Measurements from ENCODE around the gene SOX6. TPM values are rescaled to one million over a fixed set of nuclear protein-coding genes. Genes with fewer than 3 reads are reported as not detected.

SOX6 gene
- total RNA-seq, 1 donor from 2014 or later: 13.2 TPM

DNA sequence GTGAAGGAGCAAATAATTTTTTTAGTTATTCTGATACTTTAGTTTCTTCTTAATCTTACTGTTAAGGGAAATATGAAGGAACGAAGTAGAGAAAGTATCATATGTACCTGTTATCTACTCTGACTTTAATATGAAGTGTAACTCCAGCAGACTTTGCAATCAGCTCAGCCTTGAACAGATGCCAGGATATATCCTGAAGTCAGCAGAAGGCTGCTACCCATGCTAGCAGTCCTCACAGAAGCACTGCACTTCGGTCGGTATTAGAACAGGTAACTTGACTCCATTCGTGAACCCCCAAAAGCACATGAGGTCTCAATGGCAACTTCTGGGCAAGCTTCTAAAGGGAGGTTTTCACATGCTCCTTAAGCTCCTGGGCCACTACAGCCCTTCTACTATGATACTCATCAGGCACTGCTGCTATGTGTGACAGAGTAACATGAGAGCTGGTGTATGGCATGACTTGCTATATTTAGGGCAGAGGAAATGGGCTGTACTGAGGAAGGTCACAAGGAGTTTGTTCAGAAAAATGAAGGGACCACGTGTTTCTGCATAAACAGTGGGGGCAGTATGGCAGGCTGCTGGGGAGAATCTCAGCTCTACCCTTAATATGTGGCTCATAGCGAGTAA, 344.1 kb downstream of the SOX6 start:
- H3K4me1 ChIP-seq (ENCODE audit: insufficient read depth, low read length): no peaks in the 10 kb centered on the region
- no peak overlapping the region for H3K9ac ChIP-seq (ENCODE audit: low read length)
- no peaks in the 10 kb centered on the region for H3K9me3 Mint-ChIP-seq (ENCODE audit: unreplicated experiment)
- H3K27ac ChIP-seq (ENCODE audit: low read depth, low read length): no peak overlapping the region
- TF ChIP-seq EZH2 (IDR thresholded peaks at IDR 0.05; ENCODE audit: insufficient read depth, low read length): no peak
- TF ChIP-seq, protein P1, sequence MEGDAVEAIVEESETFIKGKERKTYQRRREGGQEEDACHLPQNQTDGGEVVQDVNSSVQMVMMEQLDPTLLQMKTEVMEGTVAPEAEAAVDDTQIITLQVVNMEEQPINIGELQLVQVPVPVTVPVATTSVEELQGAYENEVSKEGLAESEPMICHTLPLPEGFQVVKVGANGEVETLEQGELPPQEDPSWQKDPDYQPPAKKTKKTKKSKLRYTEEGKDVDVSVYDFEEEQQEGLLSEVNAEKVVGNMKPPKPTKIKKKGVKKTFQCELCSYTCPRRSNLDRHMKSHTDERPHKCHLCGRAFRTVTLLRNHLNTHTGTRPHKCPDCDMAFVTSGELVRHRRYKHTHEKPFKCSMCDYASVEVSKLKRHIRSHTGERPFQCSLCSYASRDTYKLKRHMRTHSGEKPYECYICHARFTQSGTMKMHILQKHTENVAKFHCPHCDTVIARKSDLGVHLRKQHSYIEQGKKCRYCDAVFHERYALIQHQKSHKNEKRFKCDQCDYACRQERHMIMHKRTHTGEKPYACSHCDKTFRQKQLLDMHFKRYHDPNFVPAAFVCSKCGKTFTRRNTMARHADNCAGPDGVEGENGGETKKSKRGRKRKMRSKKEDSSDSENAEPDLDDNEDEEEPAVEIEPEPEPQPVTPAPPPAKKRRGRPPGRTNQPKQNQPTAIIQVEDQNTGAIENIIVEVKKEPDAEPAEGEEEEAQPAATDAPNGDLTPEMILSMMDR (IDR thresholded peaks at IDR 0.05; ENCODE audit: insufficient read depth, low read depth, low read length): no peak
- H3K9me3 ChIP-seq (ENCODE audit: insufficient read depth, low read depth, low read length): no peaks in the 10 kb centered on the region
- no peaks in the 10 kb centered on the region for H3K36me3 ChIP-seq (ENCODE audit: insufficient read depth, low read length)
- H3K4me2 ChIP-seq (ENCODE audit: low read length): no peak overlapping the region
- H3K4me3 ChIP-seq (ENCODE audit: insufficient read depth, low read depth, low read length): no peak overlapping the region
- no peaks in the 10 kb centered on the region for H3K79me2 ChIP-seq (ENCODE audit: insufficient read depth, low read length)
- no peak overlapping the region for H2AFZ ChIP-seq (ENCODE audit: low read depth, low read length)
- H3K4me3 Mint-ChIP-seq (ENCODE audit: unreplicated experiment): no peak overlapping the region
- no peaks in the 10 kb centered on the region for H3K27me3 ChIP-seq (ENCODE audit: insufficient read depth, low read length)
- FAIRE-seq: no peak
- no peak for DNase-seq (ENCODE audit: low read depth)
- H3K4me1 Mint-ChIP-seq (ENCODE audit: low read depth, unreplicated experiment): peaks cover 10% of the 10 kb centered on the region
- H4K20me1 ChIP-seq (ENCODE audit: insufficient read depth, low read length): no peaks in the 10 kb centered on the region
- no peak overlapping the region for H3K27ac Mint-ChIP-seq (ENCODE audit: unreplicated experiment)
- H3K36me3 Mint-ChIP-seq (ENCODE audit: low read depth, unreplicated experiment): no peaks in the 10 kb centered on the region
- H3K27me3 Mint-ChIP-seq (ENCODE audit: low read depth, unreplicated experiment): no peaks in the 10 kb centered on the region

DNA sequence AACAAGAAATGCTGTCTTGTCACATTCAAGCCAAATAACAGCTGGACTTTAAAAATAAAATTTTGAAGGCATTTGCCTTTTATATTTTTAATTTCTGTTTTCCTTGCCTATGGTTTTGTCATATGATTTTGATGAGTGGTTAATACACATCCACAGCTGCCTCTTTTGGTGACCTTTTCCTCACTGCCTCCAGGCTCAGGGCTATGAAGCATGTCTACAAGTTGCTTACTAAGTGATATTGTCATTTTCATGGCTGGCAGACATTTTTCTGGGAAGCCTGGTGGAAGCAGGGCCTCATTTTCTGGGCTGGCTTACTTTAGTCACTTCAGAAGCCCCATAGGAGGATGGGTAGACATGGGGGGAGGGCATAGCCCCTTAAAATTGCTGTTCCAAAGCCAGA, 344.9 kb downstream of the SOX6 start:
- Mint-ChIP-seq H3K36me3 (ENCODE audit: low read depth, unreplicated experiment) (no peaks in the 10 kb centered on the region), H3K4me3 (ENCODE audit: unreplicated experiment) (no peak overlapping the region), H3K4me1 (ENCODE audit: low read depth, unreplicated experiment) (peaks cover 10% of the 10 kb centered on the region), H3K27me3 (ENCODE audit: low read depth, unreplicated experiment) (no peaks in the 10 kb centered on the region), H3K9me3 (ENCODE audit: unreplicated experiment) (no peaks in the 10 kb centered on the region), H3K27ac (ENCODE audit: unreplicated experiment) (no peak overlapping the region)
- TF ChIP-seq, protein P1 (IDR thresholded peaks at IDR 0.05; ENCODE audit: insufficient read depth, low read depth, low read length): no peak
- no peak for TF ChIP-seq EZH2 (IDR thresholded peaks at IDR 0.05; ENCODE audit: insufficient read depth, low read length)
- no peaks in the 10 kb centered on the region for H3K36me3 ChIP-seq (ENCODE audit: insufficient read depth, low read length)
- no peaks in the 10 kb centered on the region for H4K20me1 ChIP-seq (ENCODE audit: insufficient read depth, low read length)
- no peak overlapping the region for H2AFZ ChIP-seq (ENCODE audit: low read depth, low read length)
- no peak for FAIRE-seq
- no peaks in the 10 kb centered on the region for H3K9me3 ChIP-seq (ENCODE audit: insufficient read depth, low read depth, low read length)
- no peak overlapping the region for H3K9ac ChIP-seq (ENCODE audit: low read length)
- no peak overlapping the region for H3K27ac ChIP-seq (ENCODE audit: low read depth, low read length)
- H3K4me1 ChIP-seq (ENCODE audit: insufficient read depth, low read length): no peaks in the 10 kb centered on the region
- DNase-seq (ENCODE audit: low read depth): no peak
- no peak overlapping the region for H3K4me2 ChIP-seq (ENCODE audit: low read length)
- H3K79me2 ChIP-seq (ENCODE audit: insufficient read depth, low read length): no peaks in the 10 kb centered on the region
- H3K4me3 ChIP-seq (ENCODE audit: insufficient read depth, low read depth, low read length): no peak overlapping the region
- H3K27me3 ChIP-seq (ENCODE audit: insufficient read depth, low read length): no peaks in the 10 kb centered on the region

DNA sequence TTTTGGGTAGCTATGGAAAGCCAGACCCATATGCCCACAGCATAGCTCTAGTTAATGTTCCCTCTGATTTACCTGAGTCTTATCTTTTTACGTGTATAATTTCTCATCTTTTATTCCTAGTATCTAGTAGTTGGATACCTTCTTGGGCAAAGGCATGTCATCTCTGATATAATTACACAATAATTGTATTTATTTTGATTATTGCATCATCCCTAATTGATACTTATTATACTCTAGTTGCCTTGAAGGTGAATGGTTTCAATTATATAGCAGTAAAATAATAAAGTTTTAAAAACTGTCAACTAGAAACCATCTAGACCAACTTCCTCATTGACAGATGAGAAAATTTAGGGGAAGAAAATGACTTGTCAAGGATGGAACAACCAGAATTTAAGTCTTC, 347.3 kb downstream of the SOX6 start:
- Histone ChIP-seq H3K4me3 (ENCODE audit: insufficient read depth, low read depth, low read length) (no peak overlapping the region), H3K36me3 (ENCODE audit: insufficient read depth, low read length) (no peaks in the 10 kb centered on the region), H3K27ac (ENCODE audit: low read depth, low read length) (no peak overlapping the region), H3K9me3 (ENCODE audit: insufficient read depth, low read depth, low read length) (no peaks in the 10 kb centered on the region), H3K27me3 (ENCODE audit: insufficient read depth, low read length) (no peaks in the 10 kb centered on the region), H3K9ac (ENCODE audit: low read length) (no peak overlapping the region), H2AFZ (ENCODE audit: low read depth, low read length) (no peak overlapping the region), H4K20me1 (ENCODE audit: insufficient read depth, low read length) (no peaks in the 10 kb centered on the region), H3K79me2 (ENCODE audit: insufficient read depth, low read length) (no peaks in the 10 kb centered on the region), H3K4me1 (ENCODE audit: insufficient read depth, low read length) (no peaks in the 10 kb centered on the region), H3K4me2 (ENCODE audit: low read length) (no peak overlapping the region)
- H3K4me1 Mint-ChIP-seq (ENCODE audit: low read depth, unreplicated experiment): peaks cover 10% of the 10 kb centered on the region
- H3K4me3 Mint-ChIP-seq (ENCODE audit: unreplicated experiment): no peak overlapping the region
- H3K27ac Mint-ChIP-seq (ENCODE audit: unreplicated experiment): no peak overlapping the region
- H3K9me3 Mint-ChIP-seq (ENCODE audit: unreplicated experiment): no peaks in the 10 kb centered on the region
- no peak for TF ChIP-seq EZH2 (IDR thresholded peaks at IDR 0.05; ENCODE audit: insufficient read depth, low read length)
- TF ChIP-seq, protein P1 (IDR thresholded peaks at IDR 0.05; ENCODE audit: insufficient read depth, low read depth, low read length): no peak
- no peaks in the 10 kb centered on the region for H3K27me3 Mint-ChIP-seq (ENCODE audit: low read depth, unreplicated experiment)
- DNase-seq (ENCODE audit: low read depth) (no peak), FAIRE-seq (no peak)
- H3K36me3 Mint-ChIP-seq (ENCODE audit: low read depth, unreplicated experiment): no peaks in the 10 kb centered on the region

Data from astrocyte (in vitro differentiated cells and primary cell).